Measurements from ENCODE around the gene AFF1.

GRCh38 chr4:87174672-87175071 lies 239.9 kb downstream of the AFF1 start:
- TF ChIP-seq CTCF (IDR thresholded peaks at IDR 0.05; ENCODE audit: low read length): no peak
- TF ChIP-seq EZH2 (optimal IDR thresholded peaks at IDR 0.05; ENCODE audit: low read depth, low read length): no peak
- TF ChIP-seq EZH2phosphoT487 (IDR thresholded peaks at IDR 0.05; ENCODE audit: low read length): no peak
